AG04450 (cell line): ENCODE data around the gene BLVRB. TPM values are rescaled to one million over a fixed set of nuclear protein-coding genes. Genes with fewer than 3 reads are reported as not detected.

Experiments
- CTCF ChIA-PET: fragments of 300-600, 350-600 bp; formaldehyde crosslinking; extraction: SDS; loops from one replicate; lab custom pipeline; 2022; ENCODE audit warnings: antibody characterized with exemption, inconsistent platforms; lab: Charles Lee
- POLR2A ChIA-PET: fragments of 350-600 bp; formaldehyde crosslinking; extraction: SDS; loops from one replicate; lab custom pipeline; 2021; ENCODE audit warnings: antibody characterized with exemption, inconsistent platforms; lab: Yijun Ruan, JAX
- DNase-seq: peaks from one replicate; pipeline ENCODE4 v3.0.0-alpha.2; 2011; ENCODE audit warnings: low read depth, low spot score
- H3K27ac ChIP-seq: one replicate; pipeline ENCODE4 v1.5.1; 2012; ENCODE audit warnings: low read depth, low read length, control low read depth
- H3K27me3 ChIP-seq: one replicate; pipeline ENCODE4 v1.6.0; 2012; ENCODE audit warnings: low read length; ENCODE audit not compliant: control insufficient read depth, insufficient read depth
- H3K4me3 ChIP-seq: 2 replicates; pipeline ENCODE4 v1.5.1; 2011; ENCODE audit warnings: mild to moderate bottlenecking, low read depth, low read length, control low read depth
- H3K9me3 ChIP-seq: 2 replicates; pipeline ENCODE4 v1.5.1; 2012; ENCODE audit warnings: low read length; ENCODE audit not compliant: control insufficient read depth, insufficient read depth
- CTCF ChIP-seq: IDR thresholded peaks from 2 replicates; pipeline ENCODE4 v1.5.1; 2011; ENCODE audit warnings: low read depth, low read length, control low read depth, inconsistent platforms
- polyA plus RNA-seq: library from polyadenylated mRNA; depleted of rRNA; stranded (reverse); fragments of >200 nt; gene quantifications from 2 replicates; pipeline ENCODE4 v1.2.3, GENCODE V29; 2011

The BLVRB gene
- polyA plus RNA-seq, 1 experiment, result 40.4 TPM

- H3K9me3 ChIP-seq, result peaks cover 2% of the 10 kb centered on the region; the same call in 1 of the 2 replicates
- no peaks in the 10 kb centered on the region for H3K27me3 ChIP-seq
- no peak overlapping the region for H3K27ac ChIP-seq
- ChIA-PET CTCF (interaction anchor here (1.0 kb wide), 1 partner anchor 186 kb away, joined by 4 read pairs; no protein-coding TSS in a partner anchor), POLR2A (interaction anchor here (1.4 kb wide), 1 partner anchor 10 kb away, joined by 4 read pairs; the partner anchor contains the start of gene SERTAD1)
- no peak for TF ChIP-seq CTCF
- no peak overlapping the region for H3K4me3 ChIP-seq
- no peak for DNase-seq
These were observed 49.8 kb downstream of the BLVRB start for GRCh38 chr19:40415768-40416167.

- no peak overlapping the region for H3K4me3 ChIP-seq
- no peaks in the 10 kb centered on the region; the same call in 1 of the 2 replicates for H3K9me3 ChIP-seq
- DNase-seq, result no peak
- POLR2A ChIA-PET, result interaction anchor here (1.4 kb wide), 1 partner anchor 11 kb away, joined by 4 read pairs; the partner anchor contains the start of gene SERTAD1
- TF ChIP-seq CTCF, result no peak
- H3K27ac ChIP-seq, result no peak overlapping the region
- H3K27me3 ChIP-seq, result no peaks in the 10 kb centered on the region
- CTCF ChIA-PET, result no interaction called here
These were observed 50.7 kb downstream of the BLVRB start for GRCh38 chr19:40414542-40415535.

GRCh38 chr19:40413291-40413845 is 52.2 kb downstream of the BLVRB start, which contains the start of gene PRX:
Gene PRX (minus strand): TSS chr19:40413378. CDS start chr19:40407932, 5,446 bp downstream.
- no peak for TF ChIP-seq CTCF
- H3K27ac ChIP-seq, result no peak within 1 kb of the TSS
- POLR2A ChIA-PET, result interaction anchor here (0.9 kb wide), 1 partner anchor 8 kb away, joined by 4 read pairs; no protein-coding TSS in a partner anchor
- DNase-seq, result no peak
- no peak within 1 kb of the TSS for H3K4me3 ChIP-seq
- CTCF ChIA-PET, result interaction anchor here (0.6 to 4.5 kb wide), 3 partner anchors 7 to 221 kb away, joined by 3 to 35 read pairs (median 5); no protein-coding TSS in a partner anchor
- no peaks in the 10 kb centered on the region; the same call in 1 of the 2 replicates for H3K9me3 ChIP-seq
- H3K27me3 ChIP-seq, result no peaks in the 10 kb centered on the region

GRCh38 chr19:40412866-40413265 is 52.7 kb downstream of the BLVRB start:
- Histone ChIP-seq H3K27ac (no peak overlapping the region), H3K27me3 (no peaks in the 10 kb centered on the region), H3K9me3 (no peaks in the 10 kb centered on the region; the same call in 1 of the 2 replicates), H3K4me3 (no peak overlapping the region)
- no peak for DNase-seq
- ChIA-PET POLR2A (interaction anchor here (0.9 kb wide), 1 partner anchor 9 kb away, joined by 4 read pairs; no protein-coding TSS in a partner anchor), CTCF (interaction anchor here (0.6 to 4.5 kb wide), 4 partner anchors 8 to 222 kb away, joined by 3 to 35 read pairs (median 4); no protein-coding TSS in a partner anchor)
- no peak for TF ChIP-seq CTCF
